Measurements from ENCODE around the gene ANKRD18A. TPM values are rescaled to one million over a fixed set of nuclear protein-coding genes. Genes with fewer than 3 reads are reported as not detected.

ANKRD18A gene
- polyA plus RNA-seq, 1 donor from 2014 or later = 0.45 TPM

DNA sequence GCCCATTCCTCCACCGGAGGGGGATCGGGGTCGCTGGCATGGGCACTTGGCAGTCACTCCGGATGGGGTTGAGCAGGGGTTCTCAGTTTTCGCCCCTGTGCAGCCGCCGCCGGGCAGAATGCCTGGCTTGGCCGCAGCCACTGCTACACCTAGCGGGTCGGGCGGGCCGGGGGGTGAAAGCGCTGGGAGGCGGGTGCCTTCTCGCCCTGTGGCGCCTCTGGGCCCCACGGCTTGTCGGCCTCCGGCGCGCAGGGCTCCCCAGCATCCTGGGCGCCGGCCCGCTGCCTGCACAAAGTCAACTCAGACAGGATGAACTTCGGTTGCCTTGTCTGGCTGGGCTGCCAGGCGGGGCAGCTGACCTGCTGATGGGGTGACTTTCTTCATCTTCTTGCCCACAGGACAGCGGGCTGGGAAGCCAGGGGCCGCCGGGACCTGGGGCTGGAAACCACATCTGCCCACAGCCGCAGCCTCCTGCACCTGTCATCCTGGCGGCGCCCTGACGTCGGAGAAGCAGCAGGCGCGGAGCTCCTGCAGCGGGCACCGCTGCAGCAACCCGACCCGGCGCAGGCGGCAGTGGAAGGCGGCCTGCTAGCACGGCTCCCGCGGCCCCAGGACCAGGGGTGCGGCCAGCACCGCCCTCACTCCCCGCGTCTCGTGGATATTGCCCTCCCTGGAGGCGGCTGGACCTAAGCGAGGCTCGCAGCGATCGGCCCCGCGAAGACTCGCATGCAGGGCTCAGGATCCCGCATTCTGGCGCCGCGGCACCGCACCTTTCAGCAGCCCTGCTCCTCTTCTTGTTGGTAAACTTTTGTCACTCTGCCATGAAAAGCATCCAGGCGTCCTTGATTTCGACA is 1.3 kb upstream of the ANKRD18A start:
- H3K9ac ChIP-seq (ENCODE audit: low read length) = peak overlapping the region; percentile 39
- no peaks in the 10 kb centered on the region for H4K20me1 ChIP-seq (ENCODE audit: insufficient read depth)
- peaks cover 11% of the 10 kb centered on the region for H3K9me3 ChIP-seq (ENCODE audit: low read length)
- no peaks in the 10 kb centered on the region for H3K36me3 ChIP-seq (ENCODE audit: insufficient read depth, low read length)
- TF ChIP-seq, protein P1, sequence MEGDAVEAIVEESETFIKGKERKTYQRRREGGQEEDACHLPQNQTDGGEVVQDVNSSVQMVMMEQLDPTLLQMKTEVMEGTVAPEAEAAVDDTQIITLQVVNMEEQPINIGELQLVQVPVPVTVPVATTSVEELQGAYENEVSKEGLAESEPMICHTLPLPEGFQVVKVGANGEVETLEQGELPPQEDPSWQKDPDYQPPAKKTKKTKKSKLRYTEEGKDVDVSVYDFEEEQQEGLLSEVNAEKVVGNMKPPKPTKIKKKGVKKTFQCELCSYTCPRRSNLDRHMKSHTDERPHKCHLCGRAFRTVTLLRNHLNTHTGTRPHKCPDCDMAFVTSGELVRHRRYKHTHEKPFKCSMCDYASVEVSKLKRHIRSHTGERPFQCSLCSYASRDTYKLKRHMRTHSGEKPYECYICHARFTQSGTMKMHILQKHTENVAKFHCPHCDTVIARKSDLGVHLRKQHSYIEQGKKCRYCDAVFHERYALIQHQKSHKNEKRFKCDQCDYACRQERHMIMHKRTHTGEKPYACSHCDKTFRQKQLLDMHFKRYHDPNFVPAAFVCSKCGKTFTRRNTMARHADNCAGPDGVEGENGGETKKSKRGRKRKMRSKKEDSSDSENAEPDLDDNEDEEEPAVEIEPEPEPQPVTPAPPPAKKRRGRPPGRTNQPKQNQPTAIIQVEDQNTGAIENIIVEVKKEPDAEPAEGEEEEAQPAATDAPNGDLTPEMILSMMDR (IDR thresholded peaks at IDR 0.05; ENCODE audit: poor library complexity, severe bottlenecking) = peak; percentile 11
- TF ChIP-seq, protein P2, sequence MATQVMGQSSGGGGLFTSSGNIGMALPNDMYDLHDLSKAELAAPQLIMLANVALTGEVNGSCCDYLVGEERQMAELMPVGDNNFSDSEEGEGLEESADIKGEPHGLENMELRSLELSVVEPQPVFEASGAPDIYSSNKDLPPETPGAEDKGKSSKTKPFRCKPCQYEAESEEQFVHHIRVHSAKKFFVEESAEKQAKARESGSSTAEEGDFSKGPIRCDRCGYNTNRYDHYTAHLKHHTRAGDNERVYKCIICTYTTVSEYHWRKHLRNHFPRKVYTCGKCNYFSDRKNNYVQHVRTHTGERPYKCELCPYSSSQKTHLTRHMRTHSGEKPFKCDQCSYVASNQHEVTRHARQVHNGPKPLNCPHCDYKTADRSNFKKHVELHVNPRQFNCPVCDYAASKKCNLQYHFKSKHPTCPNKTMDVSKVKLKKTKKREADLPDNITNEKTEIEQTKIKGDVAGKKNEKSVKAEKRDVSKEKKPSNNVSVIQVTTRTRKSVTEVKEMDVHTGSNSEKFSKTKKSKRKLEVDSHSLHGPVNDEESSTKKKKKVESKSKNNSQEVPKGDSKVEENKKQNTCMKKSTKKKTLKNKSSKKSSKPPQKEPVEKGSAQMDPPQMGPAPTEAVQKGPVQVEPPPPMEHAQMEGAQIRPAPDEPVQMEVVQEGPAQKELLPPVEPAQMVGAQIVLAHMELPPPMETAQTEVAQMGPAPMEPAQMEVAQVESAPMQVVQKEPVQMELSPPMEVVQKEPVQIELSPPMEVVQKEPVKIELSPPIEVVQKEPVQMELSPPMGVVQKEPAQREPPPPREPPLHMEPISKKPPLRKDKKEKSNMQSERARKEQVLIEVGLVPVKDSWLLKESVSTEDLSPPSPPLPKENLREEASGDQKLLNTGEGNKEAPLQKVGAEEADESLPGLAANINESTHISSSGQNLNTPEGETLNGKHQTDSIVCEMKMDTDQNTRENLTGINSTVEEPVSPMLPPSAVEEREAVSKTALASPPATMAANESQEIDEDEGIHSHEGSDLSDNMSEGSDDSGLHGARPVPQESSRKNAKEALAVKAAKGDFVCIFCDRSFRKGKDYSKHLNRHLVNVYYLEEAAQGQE (IDR thresholded peaks at IDR 0.05; ENCODE audit: borderline replicate concordance) = no peak
- no peak for TF ChIP-seq RAD21 (conservative IDR thresholded peaks at IDR 0.05)
- no peak for TF ChIP-seq TAF1 (IDR thresholded peaks at IDR 0.05; ENCODE audit: low read depth)
- TF ChIP-seq MXI1 (conservative IDR thresholded peaks at IDR 0.05; ENCODE audit: poor library complexity, severe bottlenecking) = no peak
- no peak for TF ChIP-seq SMC3 (conservative IDR thresholded peaks at IDR 0.05; ENCODE audit: poor library complexity)
- no peak for TF ChIP-seq POLR2AphosphoS5 (IDR thresholded peaks at IDR 0.05)
- TF ChIP-seq EZH2 (IDR thresholded peaks at IDR 0.05; ENCODE audit: borderline replicate concordance, insufficient read depth, low read length, poor library complexity, severe bottlenecking) = peak; percentile 57
- no peak for TF ChIP-seq EP300 (conservative IDR thresholded peaks at IDR 0.05; ENCODE audit: poor library complexity, severe bottlenecking)
- no peaks in the 10 kb centered on the region for H3K9me2 ChIP-seq (ENCODE audit: insufficient read depth, low read length)
- no peak overlapping the region for H3K27ac ChIP-seq (ENCODE audit: low read length)
- H3K79me2 ChIP-seq (replicated peaks; ENCODE audit: insufficient read depth, low read length) = no peaks in the 10 kb centered on the region
- no peak overlapping the region for H2AFZ ChIP-seq (ENCODE audit: low read depth, low read length)
- peak overlapping the region; percentile 72 for H3K4me3 ChIP-seq (ENCODE audit: low read length)
- H3K27me3 ChIP-seq (ENCODE audit: insufficient read depth, low read depth, low read length) = peaks cover 60% of the 10 kb centered on the region
- peak overlapping the region; percentile 39 for H3K4me2 ChIP-seq (ENCODE audit: low read length)
- no peaks in the 10 kb centered on the region for H3F3A ChIP-seq (ENCODE audit: insufficient read depth, low read length, poor library complexity, severe bottlenecking)

GRCh38 chr9:38619556-38620447 is 594 bp downstream of the ANKRD18A start:
- Histone ChIP-seq H3K27ac (ENCODE audit: low read length) (no peak overlapping the region), H2AFZ (ENCODE audit: low read depth, low read length) (peak overlapping the region; percentile 24), H3K4me3 (ENCODE audit: low read length) (peak overlapping the region; percentile 72), H3K9ac (ENCODE audit: low read length) (peak overlapping the region; percentile 26), H3F3A (ENCODE audit: insufficient read depth, low read length, poor library complexity, severe bottlenecking) (no peaks in the 10 kb centered on the region), H4K20me1 (ENCODE audit: insufficient read depth) (no peaks in the 10 kb centered on the region), H3K27me3 (ENCODE audit: insufficient read depth, low read depth, low read length) (peaks cover 60% of the 10 kb centered on the region), H3K4me2 (ENCODE audit: low read length) (peak overlapping the region; percentile 39), H3K9me2 (ENCODE audit: insufficient read depth, low read length) (no peaks in the 10 kb centered on the region), H3K9me3 (ENCODE audit: low read length) (peaks cover 9% of the 10 kb centered on the region), H3K36me3 (ENCODE audit: insufficient read depth, low read length) (no peaks in the 10 kb centered on the region), H3K79me2 (replicated peaks; ENCODE audit: insufficient read depth, low read length) (no peaks in the 10 kb centered on the region)
- TF ChIP-seq, protein P2 (IDR thresholded peaks at IDR 0.05; ENCODE audit: borderline replicate concordance) = no peak
- TF ChIP-seq TAF1 (IDR thresholded peaks at IDR 0.05; ENCODE audit: low read depth) = no peak
- no peak for TF ChIP-seq RAD21 (conservative IDR thresholded peaks at IDR 0.05)
- TF ChIP-seq POLR2AphosphoS5 (IDR thresholded peaks at IDR 0.05) = no peak
- TF ChIP-seq SMC3 (conservative IDR thresholded peaks at IDR 0.05; ENCODE audit: poor library complexity) = no peak
- TF ChIP-seq MXI1 (conservative IDR thresholded peaks at IDR 0.05; ENCODE audit: poor library complexity, severe bottlenecking) = no peak
- TF ChIP-seq, protein P1 (IDR thresholded peaks at IDR 0.05; ENCODE audit: poor library complexity, severe bottlenecking) = no peak
- no peak for TF ChIP-seq EZH2 (IDR thresholded peaks at IDR 0.05; ENCODE audit: borderline replicate concordance, insufficient read depth, low read length, poor library complexity, severe bottlenecking)
- TF ChIP-seq EP300 (conservative IDR thresholded peaks at IDR 0.05; ENCODE audit: poor library complexity, severe bottlenecking) = no peak

All from neural cell (in vitro differentiated cells).